Activated effector memory CD4-positive, alpha-beta T cell treated with anti-CD3 and anti-CD28 coated beads, Interleukin-2, amount 50 U/mL, for 16 hours (primary cell): ENCODE data around the gene NDOR1.
"Not testable (repeated sequence)": the region's sequence is repeated elsewhere in the genome, so short reads cannot be mapped to it uniquely, and the experiment has no call there.

Source experiments
- DNase-seq: peaks from one replicate; pipeline ENCODE4 v3.0.0-alpha.2; 2020

Gene NDOR1

GRCh38 chr9:137245450-137246421, 40.2 kb downstream of the NDOR1 start:
- no peak for DNase-seq

GRCh38 chr9:137247135-137247915, 41.8 kb downstream of the NDOR1 start:
- no peak for DNase-seq

GRCh38 chr9:137247916-137248175, 42.3 kb downstream of the NDOR1 start:
- no peak for DNase-seq

GRCh38 chr9:137250329-137251193, 45.1 kb downstream of the NDOR1 start:
- no peak for DNase-seq

- no peak for DNase-seq
These were observed 45.6 kb downstream of the NDOR1 start, which contains the start of gene STPG3 for GRCh38 chr9:137251194-137251461. STPG3 (plus strand) TSS chr9:137251286; CDS start chr9:137251287, 1 bp downstream.

GRCh38 chr9:137251490-137252268, 46.2 kb downstream of the NDOR1 start:
- no peak for DNase-seq

- no peak for DNase-seq
These were observed 47.3 kb downstream of the NDOR1 start for GRCh38 chr9:137252555-137253506.

- no peak for DNase-seq
These were observed 48.5 kb downstream of the NDOR1 start for GRCh38 chr9:137253717-137254623.

GRCh38 chr9:137254624-137255447, 49.3 kb downstream of the NDOR1 start, which contains the start of gene NELFB:
NELFB (plus strand) TSS chr9:137255327.
- peak; percentile 99 for DNase-seq

- DNase-seq = no peak
These were observed 50.1 kb downstream of the NDOR1 start for GRCh38 chr9:137255448-137256114.

GRCh38 chr9:137256362-137256761, 50.9 kb downstream of the NDOR1 start:
- no peak for DNase-seq

GRCh38 chr9:137256856-137257255, 51.4 kb downstream of the NDOR1 start:
- no peak for DNase-seq

- not testable (repeated sequence) for DNase-seq
These were observed 56.8 kb downstream of the NDOR1 start for GRCh38 chr9:137262173-137262908.

GRCh38 chr9:137262909-137263285, 57.4 kb downstream of the NDOR1 start:
- no peak for DNase-seq

GRCh38 chr9:137263506-137263905, 58.0 kb downstream of the NDOR1 start:
- DNase-seq = no peak

- no peak for DNase-seq
These were observed 58.6 kb downstream of the NDOR1 start for GRCh38 chr9:137264067-137264466.

- DNase-seq = no peak
These were observed 60.1 kb downstream of the NDOR1 start for GRCh38 chr9:137265496-137266161.
